Gastrocnemius medialis (tissue), 4 donors: ENCODE results near the gene ANKS1B.

Experiments
- POLR2A ChIP-seq, 2 donors: fragments of 450-650 bp; IDR thresholded peaks; one replicate each; pipeline ENCODE4 v1.6.1; 2017; ENCODE audit warnings: antibody characterized with exemption in 2 of 2, mild to moderate bottlenecking in 2 of 2, moderate library complexity in 2 of 2
- TF ChIP-seq, protein P1 (sequence below), 5 experiments: fragments of 450-650 bp in 3 of 5; fragments of 200-600 bp in 2 of 5; sonication (generic) in 2 of 5; IDR thresholded peaks in 4 of 5; conservative IDR thresholded peaks in 1 of 5; 1 replicate in 4 of 5; 2 replicates in 1 of 5; pipeline ENCODE4 v1.5.1; 2016 to 2019; ENCODE audit warnings: antibody characterized with exemption in 5 of 5, mild to moderate bottlenecking in 3 of 5, moderate library complexity in 3 of 5

DNA sequence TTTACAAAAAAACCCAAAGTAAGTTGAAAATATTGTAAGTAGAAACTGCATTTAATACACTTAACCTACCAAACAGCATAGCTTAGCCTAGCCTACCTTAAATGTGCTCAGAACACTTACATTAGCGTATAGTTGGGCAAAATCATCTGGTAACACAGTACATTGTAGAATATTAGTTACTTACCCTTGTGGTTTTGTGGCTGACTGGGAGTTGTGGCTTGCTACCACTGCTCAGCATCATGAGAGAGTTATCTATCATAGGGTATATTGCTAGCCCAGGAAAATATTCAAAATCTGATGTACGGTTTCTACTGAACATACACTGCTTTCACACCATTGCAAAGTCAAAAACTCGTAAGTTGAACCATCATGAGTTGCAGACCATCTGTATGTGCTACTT, 478.9 kb downstream of the ANKS1B start:
- TF ChIP-seq, protein P1, sequence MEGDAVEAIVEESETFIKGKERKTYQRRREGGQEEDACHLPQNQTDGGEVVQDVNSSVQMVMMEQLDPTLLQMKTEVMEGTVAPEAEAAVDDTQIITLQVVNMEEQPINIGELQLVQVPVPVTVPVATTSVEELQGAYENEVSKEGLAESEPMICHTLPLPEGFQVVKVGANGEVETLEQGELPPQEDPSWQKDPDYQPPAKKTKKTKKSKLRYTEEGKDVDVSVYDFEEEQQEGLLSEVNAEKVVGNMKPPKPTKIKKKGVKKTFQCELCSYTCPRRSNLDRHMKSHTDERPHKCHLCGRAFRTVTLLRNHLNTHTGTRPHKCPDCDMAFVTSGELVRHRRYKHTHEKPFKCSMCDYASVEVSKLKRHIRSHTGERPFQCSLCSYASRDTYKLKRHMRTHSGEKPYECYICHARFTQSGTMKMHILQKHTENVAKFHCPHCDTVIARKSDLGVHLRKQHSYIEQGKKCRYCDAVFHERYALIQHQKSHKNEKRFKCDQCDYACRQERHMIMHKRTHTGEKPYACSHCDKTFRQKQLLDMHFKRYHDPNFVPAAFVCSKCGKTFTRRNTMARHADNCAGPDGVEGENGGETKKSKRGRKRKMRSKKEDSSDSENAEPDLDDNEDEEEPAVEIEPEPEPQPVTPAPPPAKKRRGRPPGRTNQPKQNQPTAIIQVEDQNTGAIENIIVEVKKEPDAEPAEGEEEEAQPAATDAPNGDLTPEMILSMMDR (IDR thresholded peaks at IDR 0.05 in 4 of 5, conservative IDR thresholded peaks at IDR 0.05 in 1 of 5), result no peak
- no peak for TF ChIP-seq POLR2A (IDR thresholded peaks at IDR 0.05)
